RPMI8226 (cell line): ENCODE results near the gene CD82.
"Not testable (repeated sequence)": the region's sequence is repeated elsewhere in the genome, so short reads cannot be mapped to it uniquely, and the experiment has no call there.

ENCODE experiments used
- DNase-seq: peaks from one replicate; pipeline ENCODE4 v3.0.0-alpha.2; 2015

CD82 gene

DNA sequence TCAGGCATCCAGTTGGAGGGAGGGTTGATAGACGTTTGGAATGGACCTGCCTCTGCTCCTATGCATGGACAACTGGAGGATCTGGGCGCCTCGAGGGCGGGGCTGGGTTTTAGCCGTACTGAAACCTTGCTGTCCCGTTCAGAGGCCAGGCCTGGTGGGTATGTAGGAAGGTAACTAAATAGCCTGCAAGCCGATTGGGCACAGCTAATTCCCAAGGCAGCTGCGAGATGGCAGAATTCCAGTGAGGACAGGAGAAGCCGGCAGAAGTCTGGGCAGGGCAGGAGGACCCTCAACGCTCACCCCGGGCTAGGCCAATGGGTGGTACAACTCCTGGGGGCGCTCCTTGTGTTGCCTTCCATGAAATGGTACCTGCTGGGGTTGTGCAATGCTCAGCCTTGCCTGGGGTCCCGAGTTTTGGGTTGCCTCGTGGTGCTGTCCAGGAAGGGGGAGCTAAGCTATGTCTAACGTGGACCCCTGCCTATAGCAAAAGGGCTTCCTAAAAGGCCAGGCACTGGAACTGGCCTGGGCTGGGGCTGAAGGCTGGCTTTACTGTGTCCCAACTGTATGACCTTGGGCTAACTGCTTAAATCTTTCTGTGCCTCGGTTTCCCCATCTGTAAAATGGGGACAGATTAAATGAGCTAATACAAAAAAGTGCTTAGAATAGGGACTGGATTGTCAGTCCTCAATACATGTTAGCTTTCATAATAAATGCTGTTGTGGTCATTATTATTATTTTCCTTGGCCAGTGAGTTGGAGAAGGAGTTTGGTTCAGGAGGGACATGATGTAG, 30.1 kb upstream of the CD82 start:
- no peak for DNase-seq

DNA sequence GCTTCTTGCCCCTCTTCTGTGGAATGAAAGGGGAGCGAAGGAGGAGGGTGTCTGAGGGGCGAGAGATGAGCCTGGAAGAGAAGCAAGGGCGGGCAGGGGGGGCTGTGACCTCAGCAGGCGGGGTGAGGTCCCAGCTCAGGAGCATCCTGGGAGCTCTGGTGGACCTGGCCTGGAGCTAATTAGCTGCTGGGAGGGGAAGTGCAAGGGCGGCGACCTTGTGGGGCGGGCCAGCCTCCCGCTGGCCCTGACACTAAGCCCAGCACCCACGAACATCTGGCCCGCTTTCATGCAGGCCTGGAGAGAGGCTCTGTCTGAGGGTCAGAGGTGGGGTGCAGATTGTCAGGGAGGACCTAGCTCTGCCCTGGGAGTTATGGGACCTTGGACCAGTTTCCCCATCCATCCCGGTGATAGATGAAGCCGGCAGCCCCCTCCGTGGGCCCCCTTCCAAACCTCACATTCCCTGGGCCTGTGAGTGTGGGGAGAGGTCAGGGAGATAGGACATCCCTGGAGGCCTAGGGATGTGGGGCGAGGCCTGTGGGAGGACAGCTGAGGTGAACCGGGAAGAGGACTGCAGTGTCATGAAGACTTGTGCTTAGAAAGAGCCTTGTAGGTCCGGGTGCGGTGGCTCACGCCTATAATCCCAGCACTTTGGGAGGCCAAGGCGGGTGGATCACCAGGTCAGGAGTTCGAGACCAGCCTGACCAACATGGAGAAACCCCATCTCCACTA, 28.5 kb upstream of the CD82 start:
- no peak for DNase-seq

DNA sequence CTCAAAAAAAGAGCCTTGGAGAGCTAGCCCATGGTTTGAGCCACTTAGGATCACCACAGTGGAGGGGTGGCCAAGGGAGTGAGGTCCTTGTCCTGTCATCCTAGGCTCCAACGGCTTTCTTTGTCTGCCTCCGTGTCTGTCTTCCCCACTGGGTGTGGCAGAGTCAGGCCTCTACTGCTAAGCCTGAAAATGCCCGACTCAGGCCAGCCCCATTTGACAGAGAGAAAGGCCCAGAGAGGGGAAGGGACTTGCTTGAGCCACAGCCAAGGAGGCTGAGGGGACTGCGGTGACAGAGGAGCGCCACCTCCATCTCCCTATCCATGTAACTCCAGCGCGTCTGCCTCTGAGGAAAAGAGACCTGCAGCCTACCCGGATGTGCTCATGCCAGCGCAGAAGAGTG, 27.8 kb upstream of the CD82 start:
- no peak for DNase-seq

DNA sequence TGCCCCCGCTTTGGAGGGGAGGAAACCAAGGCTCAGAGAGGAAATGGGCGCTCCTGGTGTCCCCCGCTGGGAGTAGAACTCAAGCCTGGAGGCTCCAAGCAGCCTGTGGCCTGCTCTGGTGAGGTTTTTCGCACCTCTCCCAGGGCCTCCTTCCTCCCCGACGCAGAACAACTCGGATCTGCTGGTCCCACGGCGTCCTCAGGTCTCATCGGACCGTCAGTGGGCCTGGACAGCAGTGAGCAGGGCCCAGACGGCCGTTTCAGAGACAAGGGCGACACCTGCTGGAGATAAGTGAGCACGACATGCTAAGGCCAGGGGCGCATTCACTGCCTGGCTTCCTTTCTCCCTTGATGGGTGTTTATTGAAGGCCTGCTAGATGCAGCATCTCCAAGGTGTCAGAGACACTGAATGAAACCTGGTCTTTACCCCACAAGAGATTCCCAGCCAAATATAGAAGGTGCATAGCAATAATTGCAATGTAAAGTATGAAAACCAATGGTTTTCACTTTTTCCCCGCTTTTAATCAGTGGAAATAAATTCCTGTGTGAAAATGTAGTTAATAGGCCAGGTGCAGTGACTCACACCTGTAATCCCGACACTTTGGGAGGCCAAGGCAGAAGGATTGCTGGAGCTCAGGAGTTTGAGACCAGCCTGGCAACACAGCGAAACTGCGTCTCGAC, 26.9 kb upstream of the CD82 start:
- peak; percentile 49 for DNase-seq

DNA sequence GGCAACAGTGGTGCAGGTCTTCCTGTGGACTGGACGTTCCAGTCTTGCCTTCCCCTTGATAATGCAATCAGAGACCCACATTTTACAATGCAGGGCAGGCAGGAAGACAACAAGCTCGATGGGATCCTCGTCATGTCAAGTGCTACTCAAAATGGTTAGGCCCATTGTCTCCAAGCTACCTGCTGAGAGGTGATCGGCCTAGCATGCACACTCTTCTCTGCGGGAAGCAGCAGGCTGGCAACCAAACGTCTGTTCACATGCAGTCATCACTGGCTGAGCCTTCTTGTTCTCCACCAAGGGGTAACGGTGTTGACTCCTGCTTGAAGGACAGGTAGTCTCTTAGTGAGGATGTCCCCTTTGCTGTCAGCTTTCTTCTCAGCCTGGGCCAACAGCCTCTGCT, 25.5 kb upstream of the CD82 start:
- no peak for DNase-seq

DNA sequence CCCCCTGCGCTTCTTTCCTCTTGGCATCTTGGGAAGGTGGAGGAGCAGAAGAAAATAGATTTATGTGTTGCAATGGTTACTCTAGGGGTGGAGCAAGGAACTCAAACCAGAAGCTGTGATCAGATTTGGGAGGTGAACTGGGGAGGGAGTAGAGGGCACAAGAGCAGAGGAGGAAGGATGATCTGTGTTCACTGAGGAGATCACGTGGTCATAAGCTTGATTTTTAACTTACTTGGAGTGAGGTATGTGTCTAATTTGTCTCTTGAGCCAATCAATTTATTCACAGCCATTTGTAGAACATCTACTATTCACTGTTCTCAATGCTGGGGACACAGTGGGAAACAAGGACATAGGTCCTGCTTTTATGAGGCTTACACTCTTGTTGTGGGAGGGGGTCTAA, 24.8 kb upstream of the CD82 start:
- DNase-seq: no peak

DNA sequence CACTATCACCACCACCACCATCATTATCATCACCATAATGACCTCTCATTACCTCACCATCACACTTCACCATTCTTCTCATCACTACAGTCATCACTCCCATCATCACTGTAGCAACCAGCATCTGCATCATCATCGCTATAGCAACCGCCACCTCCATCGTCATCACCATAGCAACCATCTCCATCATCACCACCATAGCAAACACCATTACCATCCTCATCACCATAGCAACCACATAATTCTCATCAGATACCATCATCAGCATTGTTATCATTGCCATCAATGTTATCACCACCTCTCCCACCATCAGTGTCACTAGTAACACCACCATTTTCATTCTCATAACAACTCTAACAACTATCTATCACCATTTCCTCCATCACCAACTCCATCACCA, 23.1 kb upstream of the CD82 start:
- no peak for DNase-seq

DNA sequence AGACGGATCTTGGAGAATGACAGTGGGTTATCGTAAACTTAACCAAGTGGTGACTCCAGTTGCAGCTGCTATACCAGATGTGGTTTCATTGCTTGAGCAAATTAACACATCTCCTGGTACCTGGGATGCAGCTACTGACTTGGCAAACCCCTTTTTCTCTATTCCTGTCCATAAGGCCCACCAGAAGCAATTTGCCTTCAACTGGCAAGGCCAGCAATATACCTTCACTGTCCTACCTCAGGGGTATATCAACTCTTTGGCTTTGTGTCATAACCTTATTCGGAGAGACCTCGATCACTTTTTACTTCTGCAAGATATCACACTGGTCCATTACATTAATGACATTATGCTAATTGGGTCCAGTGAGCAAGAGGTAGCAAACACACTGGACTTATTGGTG, 18.5 kb upstream of the CD82 start:
- not testable (repeated sequence) for DNase-seq

DNA sequence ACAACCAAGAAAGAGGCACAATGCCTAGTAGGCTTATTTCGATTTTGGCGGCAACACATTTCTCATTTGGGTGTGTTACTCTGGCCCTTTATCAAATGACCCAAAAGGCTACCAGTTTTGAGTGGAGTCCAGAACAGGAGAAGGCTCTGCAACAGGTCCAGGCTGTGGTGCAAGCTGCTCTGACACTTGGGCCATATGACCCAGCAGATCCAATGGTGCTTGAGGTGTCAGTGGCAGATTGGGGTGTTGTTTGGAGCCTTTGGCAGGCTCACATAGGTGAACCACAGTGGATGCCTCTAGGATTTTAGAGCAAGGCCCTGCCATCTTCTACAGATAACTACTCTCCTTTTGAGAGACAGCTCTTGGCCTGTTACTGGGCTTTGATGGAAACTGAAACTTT, 17.9 kb upstream of the CD82 start:
- not testable (repeated sequence) for DNase-seq

DNA sequence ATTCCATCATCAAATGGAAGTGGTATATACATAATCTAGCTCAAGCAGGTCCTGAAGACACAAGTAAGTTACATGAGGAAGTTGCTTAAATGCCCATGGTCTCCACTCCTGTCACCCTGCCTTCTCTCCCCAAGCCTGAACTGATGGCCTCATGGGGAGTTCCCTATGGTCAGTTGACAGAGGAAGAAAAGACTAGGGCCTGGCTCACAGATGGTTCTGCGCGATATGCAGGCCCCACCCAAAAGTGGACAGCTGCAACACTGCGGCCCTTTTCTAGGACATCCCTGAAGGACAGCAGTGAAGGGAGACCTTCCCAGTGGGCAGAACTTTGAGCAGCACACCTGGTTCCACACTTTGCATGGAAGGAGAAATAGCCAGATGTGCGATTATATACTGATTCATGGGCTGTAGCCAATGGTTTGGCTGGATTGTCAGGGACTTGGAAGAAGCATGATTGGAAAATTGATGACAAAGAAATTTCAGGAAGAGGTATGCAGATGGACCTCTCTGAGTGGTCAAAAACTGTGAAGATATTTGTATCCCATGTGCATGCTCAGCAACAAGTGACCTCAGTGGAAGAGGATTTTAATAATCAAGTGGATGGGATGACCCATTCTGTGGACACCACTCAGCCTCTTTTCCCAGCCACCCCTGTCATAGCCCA, 17.3 kb upstream of the CD82 start:
- no peak for DNase-seq

DNA sequence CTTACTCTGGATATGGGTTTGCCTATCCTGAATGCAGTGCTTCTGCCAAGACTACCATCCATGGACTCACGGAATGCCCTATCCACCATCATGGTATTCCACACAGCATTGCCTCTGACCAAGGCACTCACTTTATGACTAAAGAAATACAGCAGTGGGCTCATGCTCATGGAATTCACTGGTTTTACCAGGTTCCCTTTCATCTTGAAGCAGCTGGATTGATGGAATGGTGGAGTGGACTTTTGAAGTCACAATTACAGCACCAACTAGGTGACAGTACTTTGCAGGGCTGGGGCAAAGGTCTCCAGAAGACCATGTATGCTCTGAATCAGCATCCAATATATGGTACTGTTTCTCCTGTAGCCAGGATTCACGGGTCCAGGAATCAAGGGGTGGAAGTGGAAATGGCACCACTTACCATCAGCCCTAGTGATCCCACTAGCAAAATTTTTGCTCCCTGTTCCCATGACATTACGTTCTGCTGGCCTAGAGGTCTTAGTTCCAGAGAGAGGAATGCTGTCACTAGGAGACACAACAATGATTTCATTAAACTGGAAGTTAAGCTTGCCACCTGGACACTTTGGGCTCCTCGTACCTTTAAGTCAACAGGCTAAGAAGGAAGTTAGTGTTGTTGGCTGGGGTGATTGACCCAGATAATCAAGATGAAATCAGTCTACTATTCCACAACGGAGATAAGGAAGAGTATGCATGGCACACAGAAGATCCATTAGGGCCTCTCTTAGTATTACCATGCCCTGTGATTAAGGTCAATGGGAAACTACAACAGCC, 16.3 kb upstream of the CD82 start:
- not testable (repeated sequence) for DNase-seq

DNA sequence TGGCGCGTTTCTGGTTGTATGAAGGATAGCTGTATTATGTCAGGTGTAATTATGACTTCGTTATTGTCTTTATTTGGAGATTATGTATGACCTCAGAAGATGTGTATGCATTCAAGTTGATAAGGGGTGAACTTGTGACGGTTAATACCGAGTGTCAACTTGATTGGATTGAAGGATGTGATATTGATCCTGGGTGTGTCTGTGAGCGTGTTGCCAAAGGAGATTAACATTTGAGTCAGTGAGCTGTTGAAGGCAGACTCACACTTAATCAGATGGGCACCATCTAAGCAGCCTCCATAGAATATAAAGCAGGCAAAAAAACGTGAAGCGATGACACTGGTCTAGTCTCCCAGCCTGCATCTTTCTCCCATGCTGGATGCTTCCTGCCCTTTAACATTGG, 15.3 kb upstream of the CD82 start:
- DNase-seq: no peak

DNA sequence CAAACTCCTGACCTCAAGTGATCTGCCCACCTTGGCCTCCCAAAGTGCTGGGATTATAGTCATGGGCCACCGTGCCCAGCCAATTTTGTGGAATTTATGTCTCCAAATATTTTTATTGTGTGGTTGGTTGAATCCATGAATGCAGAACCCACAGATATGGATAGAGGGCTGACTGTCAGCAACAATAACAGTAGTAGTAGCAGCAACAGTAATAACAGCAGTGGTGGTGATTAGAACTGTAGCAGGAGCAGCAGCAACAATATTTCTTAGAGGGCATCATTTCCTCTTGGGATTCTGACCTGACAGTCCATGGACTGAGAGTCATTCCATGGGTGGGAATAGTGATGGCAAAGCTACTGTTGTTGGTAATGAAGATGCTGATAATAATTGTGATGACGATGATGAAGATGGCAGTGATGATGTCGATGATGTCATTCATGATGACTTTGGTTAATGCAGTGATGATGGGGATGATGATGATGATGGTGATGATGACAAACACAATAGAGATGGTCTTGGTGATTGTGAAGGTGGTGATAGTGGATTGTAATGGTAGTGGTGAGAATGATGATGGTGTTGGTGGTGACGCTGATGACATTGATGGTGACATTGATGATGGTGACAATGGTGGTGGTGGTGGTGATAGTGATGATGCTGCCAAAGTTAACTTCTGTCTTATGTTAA, 13.9 kb upstream of the CD82 start:
- DNase-seq: no peak

DNA sequence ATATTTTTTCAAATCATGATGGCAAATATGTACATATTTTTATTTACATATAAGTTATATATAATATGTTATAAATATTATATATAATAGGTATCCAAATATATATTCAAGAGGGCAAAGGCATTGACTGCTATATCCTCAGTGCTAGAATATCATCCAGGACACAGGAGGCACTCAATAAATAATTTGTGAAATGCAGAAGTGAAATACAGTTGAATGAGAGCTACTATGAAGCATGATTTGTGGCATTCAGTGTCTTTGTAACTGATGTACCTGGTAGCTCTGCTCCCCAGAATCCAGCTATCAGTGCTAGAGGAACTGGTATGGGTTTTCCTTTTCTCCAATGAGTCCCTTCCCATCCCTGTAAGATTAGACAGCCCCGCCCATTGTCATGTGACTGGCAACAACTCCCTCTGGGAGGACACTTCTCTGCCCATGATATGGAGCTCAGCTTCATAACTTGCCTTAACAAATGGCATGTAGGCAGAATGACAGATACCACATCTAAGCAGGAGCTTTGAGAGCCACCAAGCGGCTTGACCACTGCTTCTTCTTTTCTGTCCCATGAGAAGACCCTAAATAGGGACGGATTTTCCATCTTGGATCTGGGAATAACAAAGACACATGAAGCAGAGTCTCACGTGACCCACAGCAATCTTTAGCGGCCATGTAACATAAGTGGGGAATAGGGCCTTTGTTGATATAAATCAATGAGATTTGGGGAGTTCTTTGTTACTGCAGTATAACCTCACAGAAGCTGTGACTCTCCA, 10.2 kb upstream of the CD82 start:
- no peak for DNase-seq

DNA sequence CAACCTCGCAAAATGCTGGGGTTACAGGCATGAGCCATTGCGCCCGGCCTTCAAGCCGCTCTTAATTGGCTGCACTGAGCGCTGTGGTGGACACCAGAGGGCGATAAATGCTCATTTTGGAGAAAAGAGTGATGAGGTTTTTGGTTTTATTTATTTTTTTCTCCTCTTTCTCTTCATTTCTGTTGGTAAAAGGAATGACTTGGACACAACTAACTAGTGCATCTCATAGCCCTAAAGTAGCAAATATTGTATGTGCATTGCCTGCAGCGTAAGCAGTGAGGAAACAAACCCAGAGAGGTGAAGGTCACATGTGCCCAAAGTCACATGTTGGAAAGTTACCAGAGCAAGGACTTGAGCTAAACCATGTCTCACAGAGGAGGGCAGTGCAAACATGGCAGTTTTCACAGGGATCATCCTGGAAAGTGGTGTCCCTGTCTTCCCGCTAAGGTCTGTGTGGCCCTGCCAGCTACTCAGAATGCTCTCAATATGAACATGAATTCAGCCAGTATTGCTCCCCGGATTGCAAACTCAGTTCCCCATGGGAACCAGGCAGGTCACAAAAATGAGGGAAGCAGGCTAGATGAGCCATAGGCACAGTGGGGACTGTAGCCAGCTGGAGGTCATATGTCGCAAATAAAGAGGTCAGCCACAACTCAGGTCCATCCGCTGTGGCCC, 8.6 kb upstream of the CD82 start:
- peak; percentile 59 for DNase-seq

DNA sequence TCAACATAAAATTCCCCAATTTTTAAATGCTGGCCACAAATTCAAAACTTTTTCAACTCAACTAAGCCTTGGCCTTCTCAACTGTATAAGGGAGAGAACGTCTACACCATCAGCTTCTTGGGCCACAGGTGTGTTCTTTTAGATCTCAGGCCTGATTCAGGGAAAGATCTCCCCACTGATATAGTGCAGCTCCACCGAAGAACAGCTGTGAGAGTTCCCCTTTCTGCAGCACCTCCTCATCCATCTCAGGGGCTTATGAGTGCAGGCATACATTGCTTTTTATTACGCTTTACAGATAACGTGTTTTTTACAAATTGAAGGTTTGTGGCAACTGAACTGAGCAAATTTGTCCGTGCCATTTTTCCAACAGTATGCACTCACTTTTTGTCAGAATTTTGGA, 8.0 kb upstream of the CD82 start:
- DNase-seq: no peak

DNA sequence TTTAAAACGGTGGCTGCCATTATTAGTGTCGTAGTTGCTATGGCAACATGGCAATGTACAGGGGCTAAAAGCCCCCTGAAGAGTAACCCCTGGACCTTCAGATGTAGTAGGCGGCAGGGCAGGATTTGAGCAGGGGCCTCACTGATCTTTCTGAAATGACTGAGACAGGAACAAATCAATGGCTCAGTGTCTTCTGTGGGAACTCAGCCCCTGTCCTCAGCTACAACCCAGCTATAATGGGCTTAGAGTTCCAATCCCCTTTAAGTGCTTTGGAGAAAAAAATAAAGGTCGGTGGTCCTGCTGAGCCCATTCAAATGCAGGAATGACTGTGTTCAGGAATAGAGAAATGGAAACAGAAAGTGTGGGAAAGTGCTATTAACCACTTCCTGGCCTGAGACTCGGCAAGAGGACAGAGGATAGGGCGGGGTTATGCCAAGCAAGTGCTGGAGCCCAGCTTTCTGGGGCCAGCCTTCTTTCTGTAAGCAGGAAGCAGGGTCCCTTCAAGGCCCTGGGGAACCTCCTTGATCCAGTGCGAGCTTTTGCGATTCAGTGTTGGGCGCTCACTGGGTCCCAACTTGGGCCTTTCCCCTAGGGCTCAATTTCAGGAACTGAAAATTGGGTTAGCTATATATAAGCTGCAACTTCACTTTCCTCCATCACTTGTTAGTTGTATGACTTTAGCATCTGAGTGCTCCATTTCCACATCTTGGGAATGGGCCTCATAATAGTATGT, 6.1 kb upstream of the CD82 start:
- DNase-seq: peak; percentile 56

DNA sequence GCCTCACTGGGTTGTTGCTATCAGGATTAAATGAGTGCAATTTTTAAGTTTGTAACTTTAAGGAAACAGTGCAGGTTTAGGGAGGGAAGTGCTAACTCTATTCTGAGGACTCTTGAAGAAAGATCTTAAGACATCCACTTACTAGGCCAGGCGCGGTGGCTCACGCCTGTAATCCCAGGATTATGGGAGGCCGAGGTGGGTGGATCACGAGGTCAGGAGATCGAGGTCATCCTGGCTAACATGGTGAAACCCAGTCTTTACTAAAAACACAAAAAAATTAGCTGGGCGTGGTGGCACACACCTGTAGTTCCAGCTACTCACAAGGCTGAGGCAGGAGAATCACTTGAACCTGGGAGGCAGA, 5.5 kb upstream of the CD82 start:
- DNase-seq: not testable (repeated sequence)

DNA sequence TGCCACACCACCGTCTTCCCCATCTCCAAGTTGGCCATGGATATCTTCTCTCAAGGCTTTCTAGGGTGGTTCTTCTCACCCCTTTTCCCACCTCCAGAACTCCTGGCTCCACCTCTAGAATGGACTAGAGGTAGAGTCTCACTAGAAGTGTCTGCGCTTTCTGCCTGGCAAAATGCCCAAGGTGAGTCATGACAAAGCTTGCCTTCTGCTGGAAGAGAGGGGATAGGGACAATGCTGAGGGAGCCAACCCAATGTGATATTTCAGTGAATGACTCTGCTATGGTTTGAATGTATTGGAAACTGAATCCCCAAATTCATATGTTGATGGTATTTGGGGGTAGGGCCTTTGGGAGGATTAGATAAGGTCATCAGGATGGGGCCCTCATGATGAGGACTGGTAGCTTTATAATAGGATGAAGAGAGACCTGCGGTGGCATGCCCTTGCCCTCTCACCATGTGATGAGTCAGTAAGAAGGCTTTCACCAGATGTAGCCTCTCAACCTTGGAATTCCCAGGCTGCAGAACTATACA, 4.1 kb upstream of the CD82 start:
- peak; percentile 32 for DNase-seq
